Stomach (tissue), 9 donors: Measurements from ENCODE around the gene SUCO. TPM values are rescaled to one million over a fixed set of nuclear protein-coding genes. Genes with fewer than 3 reads are reported as not detected.

ENCODE experiments used
- DNase-seq, 2 donors: peaks; one replicate each; pipeline versions ENCODE4 v3.0.0 to v3.0.0-alpha.2; 2013 to 2019
- H3K27ac ChIP-seq, 5 donors: fragments of 200-600 bp in 4 of 5; sonication (generic) in 4 of 5; one replicate each; pipeline ENCODE4 v1.5.1; 2013 to 2019; ENCODE audit warnings: mild to moderate bottlenecking in 1 of 5, moderate library complexity in 1 of 5
- H3K27me3 ChIP-seq, 3 donors: fragments of 200-600 bp; sonication (generic); one replicate each; pipeline ENCODE4 v1.5.1; 2017 to 2019; ENCODE audit warnings: mixed run types in 1 of 3
- H3K36me3 ChIP-seq, 4 donors: fragments of 200-600 bp; sonication (generic); 1 replicate in 3 of 4; 2 replicates in 1 of 4; pipeline ENCODE4 v1.5.1; 2016 to 2019
- H3K4me1 ChIP-seq, 4 donors: fragments of 200-600 bp; sonication (generic); one replicate each; pipeline ENCODE4 v1.5.1; 2016 to 2019
- H3K4me3 ChIP-seq, 4 donors: fragments of 200-600 bp; sonication (generic) in 3 of 4; one replicate each; pipeline ENCODE4 v1.5.1; 2016 to 2019; ENCODE audit warnings: mild to moderate bottlenecking in 1 of 4
- H3K9me3 ChIP-seq, 4 donors: fragments of 200-600 bp; sonication (generic); one replicate each; pipeline ENCODE4 v1.5.1; 2016 to 2019
- EP300 ChIP-seq: sonication (generic); formaldehyde crosslinking; IDR thresholded peaks from one replicate; pipeline ENCODE4 v1.6.1; 2017; ENCODE audit warnings: antibody characterized with exemption
- POLR2A ChIP-seq, 4 donors: fragments of 450-650 bp; IDR thresholded peaks; one replicate each; pipeline ENCODE4 v1.6.1; 2016; ENCODE audit warnings: antibody characterized with exemption in 4 of 4, control low read depth in 2 of 4, mild to moderate bottlenecking in 1 of 4, moderate library complexity in 1 of 4
- POLR2AphosphoS5 ChIP-seq, 3 donors: sonication (generic); formaldehyde crosslinking; IDR thresholded peaks; one replicate each; pipeline ENCODE4 v1.6.1; 2016; ENCODE audit warnings: antibody characterized with exemption in 3 of 3
- WGBS, 5 donors: extraction: QIAGEN DNeasy Blood & Tissue Kit in 3 of 5; methylation state at CpG; one replicate each; pipeline versions ENCODE4 v1.1.5 to v1.1.7; 2013 to 2018; 5-methylcytosine and 5-hydroxymethylcytosine counted together
- intact Hi-C: fragments of 100-400 bp; cut with DNase I; formaldehyde crosslinking; loops from one replicate; pipeline ENCODE4 v1.15.1; 2023; ENCODE audit warnings: low total_unique reads
- polyA plus RNA-seq, 3 donors: library from polyadenylated mRNA; stranded (reverse); fragments of 200-250 nt; gene quantifications; one replicate each; pipeline ENCODE4 v1.2.3, GENCODE V29; 2013
- total RNA-seq, 5 donors: library from RNA; depleted of rRNA; stranded (reverse); fragments of >200 nt; gene quantifications; one replicate each; pipeline versions ENCODE4 v1.1.0 to v1.2.3, GENCODE V29; 2014 to 2016
- TF ChIP-seq, protein P1 (sequence below), 7 experiments: fragments of 450-650 bp in 4 of 7; fragments of 200-600 bp in 3 of 7; sonication (generic) in 3 of 7; IDR thresholded peaks; one replicate each; pipeline ENCODE4 v1.5.1; 2016 to 2019; ENCODE audit warnings: antibody characterized with exemption in 7 of 7, control low read depth in 2 of 7, mild to moderate bottlenecking in 1 of 7
- donor health status: healthy with polysubstance abuse.
- donor health status: Bipolar disorder and iron deficiency.
- donor health status: healthy.

SUCO gene
- total and polyA plus RNA-seq, 8 donors: 4.9 to 83.7 (median 15.8) TPM

DNA sequence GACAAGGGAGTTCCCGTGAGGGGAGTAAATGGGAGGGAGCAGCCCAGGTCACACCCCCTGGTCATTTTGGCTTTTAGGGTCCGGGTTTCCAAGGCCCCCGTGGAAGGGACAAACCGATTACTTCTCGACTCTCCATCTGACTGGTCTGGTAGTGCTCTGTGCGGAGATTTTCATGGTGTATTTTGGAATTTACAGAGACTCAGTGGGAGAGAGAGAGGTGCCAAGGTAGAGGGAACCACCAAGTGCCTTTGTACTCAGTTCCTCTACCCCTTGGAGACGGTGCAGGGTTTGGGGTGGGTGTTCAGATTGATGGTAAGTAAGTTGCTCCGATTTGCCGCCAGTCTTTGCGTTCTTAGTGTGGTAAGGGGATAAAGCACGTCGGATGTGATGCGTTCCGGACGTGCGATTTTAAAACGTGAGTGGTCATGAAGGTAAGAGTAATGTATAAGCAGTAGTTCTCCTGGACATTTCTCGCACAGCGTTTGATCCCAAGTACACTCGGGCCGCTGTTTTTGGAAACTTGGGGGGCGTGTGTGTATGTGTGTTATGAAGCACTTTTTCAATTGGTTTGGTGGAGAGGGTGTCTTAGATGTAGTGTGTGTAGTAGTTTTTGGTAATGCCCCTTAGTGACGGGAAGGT lies 682 bp downstream of the SUCO start:
- intact Hi-C loops: no loop called here
- Histone ChIP-seq H3K27ac (peak overlapping the region; percentile 96 to 100 (median 99)), H3K36me3 (no peaks in the 10 kb centered on the region), H3K4me1 (peaks cover 31 to 58% (median 44%) of the 10 kb centered on the region in 4 donors), H3K4me3 (peak overlapping the region; percentile 62 to 95 (median 74)), H3K9me3 (no peaks in the 10 kb centered on the region), H3K27me3 (no peaks in the 10 kb centered on the region)
- 0 to 2% (median 0%) methylated on average over 23 of the region's 23 CpGs for WGBS, 5 donors
- TF ChIP-seq, protein P1, sequence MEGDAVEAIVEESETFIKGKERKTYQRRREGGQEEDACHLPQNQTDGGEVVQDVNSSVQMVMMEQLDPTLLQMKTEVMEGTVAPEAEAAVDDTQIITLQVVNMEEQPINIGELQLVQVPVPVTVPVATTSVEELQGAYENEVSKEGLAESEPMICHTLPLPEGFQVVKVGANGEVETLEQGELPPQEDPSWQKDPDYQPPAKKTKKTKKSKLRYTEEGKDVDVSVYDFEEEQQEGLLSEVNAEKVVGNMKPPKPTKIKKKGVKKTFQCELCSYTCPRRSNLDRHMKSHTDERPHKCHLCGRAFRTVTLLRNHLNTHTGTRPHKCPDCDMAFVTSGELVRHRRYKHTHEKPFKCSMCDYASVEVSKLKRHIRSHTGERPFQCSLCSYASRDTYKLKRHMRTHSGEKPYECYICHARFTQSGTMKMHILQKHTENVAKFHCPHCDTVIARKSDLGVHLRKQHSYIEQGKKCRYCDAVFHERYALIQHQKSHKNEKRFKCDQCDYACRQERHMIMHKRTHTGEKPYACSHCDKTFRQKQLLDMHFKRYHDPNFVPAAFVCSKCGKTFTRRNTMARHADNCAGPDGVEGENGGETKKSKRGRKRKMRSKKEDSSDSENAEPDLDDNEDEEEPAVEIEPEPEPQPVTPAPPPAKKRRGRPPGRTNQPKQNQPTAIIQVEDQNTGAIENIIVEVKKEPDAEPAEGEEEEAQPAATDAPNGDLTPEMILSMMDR (IDR thresholded peaks at IDR 0.05): no peak
- no peak for TF ChIP-seq EP300
- no peak for TF ChIP-seq POLR2A (IDR thresholded peaks at IDR 0.05)
- DNase-seq: peak; percentile 30 to 80

DNA sequence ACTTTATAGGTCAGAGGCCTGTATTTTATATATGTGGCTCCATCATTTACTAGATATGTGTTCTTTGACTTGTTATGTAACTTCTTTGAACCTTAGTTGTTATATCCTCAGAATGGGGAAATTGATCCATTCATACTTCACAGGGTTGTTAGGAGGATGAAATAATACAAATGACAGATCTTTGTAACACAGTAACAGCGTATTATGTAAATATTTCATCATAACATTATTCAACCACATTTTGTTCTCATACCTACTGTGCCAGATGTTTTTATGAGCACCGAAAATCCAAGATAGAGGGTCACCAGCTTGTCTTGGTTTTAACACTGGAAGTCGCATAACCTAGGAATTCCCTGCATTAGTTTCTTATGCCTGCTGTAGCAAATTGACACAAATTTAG lies 3.3 kb downstream of the SUCO start:
- WGBS, 5 donors: 58 to 79% (median 69%) methylated on average over 3 of the region's 3 CpGs
- intact Hi-C loops: no loop called here
- DNase-seq: no peak
- H3K9me3 ChIP-seq: no peaks in the 10 kb centered on the region
- peaks cover 26 to 76% (median 50%) of the 10 kb centered on the region in 4 donors for H3K4me1 ChIP-seq
- TF ChIP-seq EP300 (no peak), POLR2AphosphoS5 (IDR thresholded peaks at IDR 0.05) (no peak), POLR2A (IDR thresholded peaks at IDR 0.05) (no peak)
- TF ChIP-seq, protein P1 (IDR thresholded peaks at IDR 0.05): no peak
- H3K36me3 ChIP-seq: no peaks in the 10 kb centered on the region
- no peaks in the 10 kb centered on the region for H3K27me3 ChIP-seq
- H3K27ac ChIP-seq: no peak overlapping the region
- no peak overlapping the region for H3K4me3 ChIP-seq

DNA sequence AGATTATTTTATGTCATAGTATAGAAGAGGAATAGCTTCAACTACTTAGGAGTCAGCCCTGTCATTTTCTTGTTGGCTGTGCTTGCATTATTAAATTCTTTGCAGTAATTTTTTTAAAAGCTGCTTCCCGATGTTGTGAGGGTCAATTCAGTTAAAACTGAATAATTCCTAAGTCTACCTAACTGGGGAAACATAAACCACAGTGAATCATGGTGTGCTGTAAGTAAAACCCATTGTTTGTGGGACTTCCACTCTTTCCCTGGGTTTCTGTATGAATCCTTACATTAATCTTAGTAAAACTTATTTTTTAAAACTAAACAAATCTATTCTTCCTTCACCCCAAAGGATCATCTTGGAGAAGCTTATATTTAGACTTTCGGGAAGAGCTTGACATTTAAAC lies 4.4 kb downstream of the SUCO start:
- Histone ChIP-seq H3K27ac (no peak overlapping the region), H3K4me1 (peaks cover 21 to 77% (median 50%) of the 10 kb centered on the region in 4 donors), H3K36me3 (no peaks in the 10 kb centered on the region), H3K27me3 (no peaks in the 10 kb centered on the region), H3K9me3 (no peaks in the 10 kb centered on the region), H3K4me3 (no peak overlapping the region)
- 62 to 79% (median 70%) methylated on average over 2 of the region's 2 CpGs for WGBS, 5 donors
- DNase-seq: no peak
- intact Hi-C loops: no loop called here
- TF ChIP-seq POLR2AphosphoS5 (IDR thresholded peaks at IDR 0.05) (no peak), POLR2A (IDR thresholded peaks at IDR 0.05) (no peak), EP300 (no peak)
- TF ChIP-seq, protein P1 (IDR thresholded peaks at IDR 0.05): no peak

DNA sequence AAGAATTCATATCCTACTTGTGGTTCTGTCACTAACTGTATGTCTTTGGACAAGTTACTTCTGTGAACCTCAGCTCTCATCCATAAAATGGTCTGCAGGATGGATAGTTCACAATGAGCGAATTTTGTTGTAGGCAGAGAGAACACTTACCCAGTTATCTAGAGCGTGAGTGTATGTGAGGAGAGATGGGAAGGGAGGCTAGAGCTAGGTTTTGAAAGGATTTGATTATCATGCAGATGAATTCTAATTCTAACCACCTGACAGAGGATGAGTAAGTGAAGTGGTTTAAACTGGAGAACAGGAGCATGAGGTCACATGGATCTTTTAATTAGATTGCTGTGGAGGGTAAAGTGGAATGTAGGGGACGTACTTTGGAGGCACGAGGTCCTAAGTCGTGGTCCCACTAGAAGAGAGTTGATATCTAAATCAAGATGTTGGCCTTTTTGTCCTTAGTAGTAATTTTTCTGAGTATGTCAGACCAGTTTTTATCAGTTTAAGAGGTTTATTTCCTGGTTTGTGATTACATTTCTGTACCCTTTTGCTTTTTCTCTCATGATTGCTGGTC lies 5.0 kb downstream of the SUCO start:
- Histone ChIP-seq H3K27ac (no peak overlapping the region), H3K4me3 (no peak overlapping the region), H3K4me1 (peaks cover 21 to 83% (median 55%) of the 10 kb centered on the region in 4 donors), H3K36me3 (no peaks in the 10 kb centered on the region), H3K9me3 (no peaks in the 10 kb centered on the region), H3K27me3 (no peaks in the 10 kb centered on the region)
- 57 to 78% (median 63%) methylated on average over 5 of the region's 5 CpGs for WGBS, 5 donors
- DNase-seq: no peak
- TF ChIP-seq POLR2AphosphoS5 (IDR thresholded peaks at IDR 0.05) (no peak), EP300 (no peak), POLR2A (IDR thresholded peaks at IDR 0.05) (no peak)
- intact Hi-C loops: no loop called here

DNA sequence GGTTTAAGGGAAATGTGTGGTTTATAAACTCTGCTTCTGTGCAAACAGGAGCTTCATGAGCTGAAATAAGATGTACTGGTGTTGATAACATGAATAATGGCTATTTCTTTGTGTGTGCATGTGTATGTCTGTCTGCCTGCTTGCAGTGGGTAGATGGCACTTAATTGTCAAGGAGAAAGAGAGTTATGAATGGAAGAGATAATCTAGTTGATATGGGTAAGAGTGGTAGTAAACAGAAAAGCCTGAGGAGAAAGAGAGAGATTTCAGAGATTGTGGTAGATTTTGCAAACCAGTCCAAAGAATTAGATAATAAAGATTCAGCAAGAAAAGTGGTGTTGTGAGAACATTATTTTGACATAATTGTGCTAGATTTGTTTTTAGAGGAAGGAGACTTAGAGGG lies 7.7 kb downstream of the SUCO start:
- H3K27me3 ChIP-seq: no peaks in the 10 kb centered on the region
- no peak overlapping the region for H3K4me3 ChIP-seq
- H3K4me1 ChIP-seq: peaks cover 13 to 89% (median 51%) of the 10 kb centered on the region in 4 donors
- no peaks in the 10 kb centered on the region for H3K36me3 ChIP-seq
- no peaks in the 10 kb centered on the region for H3K9me3 ChIP-seq
- DNase-seq: no peak
- TF ChIP-seq POLR2AphosphoS5 (IDR thresholded peaks at IDR 0.05) (no peak), POLR2A (IDR thresholded peaks at IDR 0.05) (no peak), EP300 (no peak)
- TF ChIP-seq, protein P1 (IDR thresholded peaks at IDR 0.05): no peak
- intact Hi-C loops: no loop called here
- no peak overlapping the region for H3K27ac ChIP-seq
